ACC112 (cell line): ENCODE results near the gene KCNT2.

ENCODE experiments used
- H2AFZ ChIP-seq: fragments of 200-600 bp; sonication (generic); one replicate; pipeline ENCODE4 v1.6.0; 2017; ENCODE audit warnings: antibody characterized with exemption, low read length; ENCODE audit not compliant: unreplicated experiment
- H3K27ac ChIP-seq: fragments of 200-600 bp; sonication (generic); 2 replicates; pipeline ENCODE4 v1.5.1; 2014; ENCODE audit warnings: low read depth, mild to moderate bottlenecking, antibody characterized with exemption, low read length, moderate library complexity
- H3K27me3 ChIP-seq: fragments of 200-600 bp; sonication (generic); 2 replicates; pipeline ENCODE4 v1.6.1; 2014; ENCODE audit warnings: mild to moderate bottlenecking, antibody characterized with exemption, low read length, moderate library complexity, mixed read lengths; ENCODE audit not compliant: insufficient read depth
- H3K36me3 ChIP-seq: fragments of 200-600 bp; sonication (generic); 2 replicates; pipeline ENCODE4 v1.6.1; 2016; ENCODE audit warnings: mild to moderate bottlenecking, antibody characterized with exemption, low read length, moderate library complexity, mixed read lengths; ENCODE audit not compliant: insufficient read depth
- H3K4me1 ChIP-seq: fragments of 200-600 bp; sonication (generic); one replicate; pipeline ENCODE4 v1.6.1; 2016; ENCODE audit warnings: low read length, mixed read lengths; ENCODE audit not compliant: insufficient read depth, unreplicated experiment, control insufficient read depth
- H3K4me3 ChIP-seq: fragments of 200-600 bp; sonication (generic); 2 replicates; pipeline ENCODE4 v1.5.1; 2014; ENCODE audit warnings: mild to moderate bottlenecking, low read depth, low read length
- H3K79me2 ChIP-seq: fragments of 200-600 bp; sonication (generic); one replicate; pipeline ENCODE4 v1.6.0; 2016; ENCODE audit warnings: low read length; ENCODE audit not compliant: control insufficient read depth, unreplicated experiment, insufficient read depth

The KCNT2 gene

DNA sequence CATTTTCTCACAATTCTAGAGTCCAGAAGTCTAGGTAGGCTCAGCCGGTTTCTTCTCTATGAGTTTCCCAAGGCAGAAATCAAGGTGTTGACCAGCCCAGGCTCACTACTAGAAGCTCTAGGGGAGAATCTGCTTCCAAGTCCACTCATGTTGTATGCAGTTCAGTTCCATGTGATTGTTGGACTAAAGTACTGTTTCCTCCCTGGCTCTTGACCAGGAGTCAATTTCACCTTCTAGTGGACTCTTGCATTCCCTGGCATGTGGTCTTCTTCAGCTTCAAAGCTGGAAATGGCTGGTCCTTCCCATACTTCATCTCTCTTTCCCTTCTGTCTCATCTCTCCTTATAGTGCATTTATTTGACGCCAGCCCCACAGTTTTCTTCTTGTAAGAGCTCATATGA, 153.4 kb downstream of the KCNT2 start:
- no peak overlapping the region for H3K27ac ChIP-seq
- H3K4me3 ChIP-seq: no peak overlapping the region
- no peaks in the 10 kb centered on the region for H3K36me3 ChIP-seq
- H3K4me1 ChIP-seq: no peaks in the 10 kb centered on the region
- no peaks in the 10 kb centered on the region for H3K79me2 ChIP-seq
- no peaks in the 10 kb centered on the region for H3K27me3 ChIP-seq
- H2AFZ ChIP-seq: no peak overlapping the region

DNA sequence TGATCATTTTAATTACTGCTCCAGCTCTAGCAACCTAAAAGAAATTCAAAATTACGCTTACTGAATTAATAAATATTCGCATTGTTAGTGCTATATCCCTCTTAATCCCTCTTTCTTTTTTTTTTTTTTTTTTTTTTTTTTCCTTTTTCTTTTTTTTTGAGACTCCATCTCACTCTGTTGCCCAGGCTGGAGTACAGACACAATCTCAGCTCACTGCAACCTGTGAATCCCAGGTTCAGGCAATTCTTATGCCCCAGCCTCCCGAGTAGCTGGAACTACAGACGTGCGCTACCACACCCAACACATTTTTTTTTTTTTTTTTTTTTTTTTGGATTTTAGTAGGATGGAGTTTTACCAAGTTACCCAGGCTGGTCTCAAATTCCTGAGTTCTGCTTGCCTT, 157.1 kb downstream of the KCNT2 start:
- Histone ChIP-seq H3K4me1 (no peaks in the 10 kb centered on the region), H2AFZ (no peak overlapping the region), H3K27me3 (no peaks in the 10 kb centered on the region), H3K4me3 (no peak overlapping the region), H3K36me3 (no peaks in the 10 kb centered on the region), H3K79me2 (no peaks in the 10 kb centered on the region), H3K27ac (no peak overlapping the region)

DNA sequence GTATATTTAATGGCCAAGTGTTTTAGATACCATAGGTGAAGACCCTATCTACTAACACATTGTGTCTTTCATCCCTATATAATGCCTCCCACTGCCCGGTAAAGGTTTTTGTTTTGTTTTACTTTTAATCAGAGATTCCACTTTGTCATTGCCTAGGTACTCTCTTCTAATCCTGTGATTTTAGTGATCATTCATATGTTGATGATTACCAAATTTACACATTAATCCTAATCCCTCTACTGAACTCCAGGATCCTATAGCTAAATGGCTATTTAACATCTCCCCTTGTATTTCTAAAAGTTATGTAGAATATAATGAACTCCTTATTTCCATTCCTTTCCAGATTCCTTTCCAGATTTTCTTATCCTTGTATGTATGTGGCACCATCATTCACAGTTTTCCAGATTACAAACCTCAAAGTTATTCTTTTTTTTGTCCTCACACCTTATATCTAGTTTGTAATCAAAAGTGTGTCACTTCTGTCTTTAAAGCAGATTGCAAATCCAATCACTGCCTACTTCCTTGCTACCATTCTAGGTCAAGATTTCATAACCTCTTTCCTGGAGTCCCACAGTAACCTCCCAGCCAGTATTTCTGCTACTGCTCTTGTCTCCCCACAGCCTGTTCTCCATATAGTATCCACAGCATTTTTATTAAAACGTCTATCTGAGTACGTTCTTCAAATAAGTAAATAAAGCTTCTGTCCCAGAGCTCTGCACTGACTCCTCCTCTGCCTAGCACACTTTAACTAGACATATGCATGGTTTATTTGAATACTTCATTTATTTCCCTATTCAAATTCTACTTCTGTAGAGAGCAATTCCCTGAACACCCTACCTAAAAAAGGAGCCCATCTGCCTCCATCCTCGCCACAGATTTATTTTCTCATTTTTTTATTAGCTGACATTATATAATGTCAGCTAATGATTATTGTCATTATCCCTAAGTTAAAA, 157.8 kb downstream of the KCNT2 start:
- no peaks in the 10 kb centered on the region for H3K4me1 ChIP-seq
- no peak overlapping the region for H3K4me3 ChIP-seq
- no peak overlapping the region for H2AFZ ChIP-seq
- H3K27me3 ChIP-seq: no peaks in the 10 kb centered on the region
- H3K27ac ChIP-seq: no peak overlapping the region
- no peaks in the 10 kb centered on the region for H3K36me3 ChIP-seq
- H3K79me2 ChIP-seq: no peaks in the 10 kb centered on the region

DNA sequence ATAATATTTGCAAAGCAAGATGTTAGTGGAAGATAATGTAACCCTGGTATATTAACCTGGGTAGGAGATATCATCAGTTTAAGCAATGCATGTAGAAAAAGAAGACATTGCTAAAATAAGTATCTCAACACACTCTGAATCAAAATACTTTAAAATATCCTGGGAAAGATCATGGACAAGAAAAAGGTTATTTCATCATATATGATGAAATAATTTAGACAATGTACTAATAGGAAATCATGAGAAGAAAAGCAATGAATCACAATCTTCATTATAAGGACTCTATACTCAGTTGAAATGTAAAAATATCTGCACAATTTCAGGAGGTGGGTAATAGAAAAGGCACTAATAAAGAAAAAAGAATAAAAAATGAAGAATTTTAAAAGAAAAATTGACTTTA, 158.8 kb downstream of the KCNT2 start:
- H2AFZ ChIP-seq: no peak overlapping the region
- no peak overlapping the region for H3K4me3 ChIP-seq
- no peak overlapping the region for H3K27ac ChIP-seq
- H3K36me3 ChIP-seq: no peaks in the 10 kb centered on the region
- H3K79me2 ChIP-seq: no peaks in the 10 kb centered on the region
- no peaks in the 10 kb centered on the region for H3K27me3 ChIP-seq
- no peaks in the 10 kb centered on the region for H3K4me1 ChIP-seq

DNA sequence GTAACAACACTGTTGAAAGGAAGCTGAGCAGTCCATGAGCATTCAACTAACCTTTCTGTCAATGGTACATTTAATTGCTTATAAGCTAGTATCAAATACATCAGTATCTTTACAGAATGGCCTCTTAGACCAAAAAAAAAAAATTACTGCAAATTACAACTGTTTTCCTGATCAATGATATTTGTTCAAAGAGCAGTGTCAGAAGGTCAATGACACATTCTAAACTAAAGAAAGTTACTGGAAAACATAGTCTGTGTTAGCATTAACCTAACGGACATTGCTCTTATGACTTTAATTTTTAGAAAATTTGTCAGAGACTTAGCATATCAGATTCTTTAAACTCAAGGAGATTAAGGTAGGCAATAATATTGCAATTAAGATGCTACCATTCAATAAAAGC, 162.5 kb downstream of the KCNT2 start:
- Histone ChIP-seq H3K79me2 (no peaks in the 10 kb centered on the region), H3K4me3 (no peak overlapping the region), H3K27ac (no peak overlapping the region), H3K4me1 (no peaks in the 10 kb centered on the region), H2AFZ (no peak overlapping the region), H3K36me3 (no peaks in the 10 kb centered on the region), H3K27me3 (no peaks in the 10 kb centered on the region)

DNA sequence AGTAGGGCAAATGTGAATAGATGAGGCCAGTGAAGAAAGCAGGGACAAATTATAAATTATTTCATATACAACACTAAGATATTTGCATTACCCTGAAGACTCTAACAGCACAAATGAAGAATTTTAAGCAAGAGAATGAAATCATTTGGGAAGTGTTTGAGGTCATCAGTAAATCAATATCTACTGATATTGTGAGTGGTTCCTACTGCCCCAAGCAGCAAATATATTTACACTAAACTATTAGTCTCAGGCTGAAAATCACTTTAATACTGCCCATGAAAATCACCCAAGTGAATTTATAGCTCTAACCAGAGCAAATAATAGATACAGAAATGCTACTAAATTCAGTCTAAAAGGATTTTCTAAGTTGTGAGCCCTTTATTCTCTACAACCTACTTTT, 163.6 kb downstream of the KCNT2 start:
- H3K36me3 ChIP-seq: no peaks in the 10 kb centered on the region
- no peaks in the 10 kb centered on the region for H3K27me3 ChIP-seq
- H3K27ac ChIP-seq: no peak overlapping the region
- no peaks in the 10 kb centered on the region for H3K79me2 ChIP-seq
- no peak overlapping the region for H3K4me3 ChIP-seq
- H3K4me1 ChIP-seq: no peaks in the 10 kb centered on the region
- H2AFZ ChIP-seq: no peak overlapping the region

DNA sequence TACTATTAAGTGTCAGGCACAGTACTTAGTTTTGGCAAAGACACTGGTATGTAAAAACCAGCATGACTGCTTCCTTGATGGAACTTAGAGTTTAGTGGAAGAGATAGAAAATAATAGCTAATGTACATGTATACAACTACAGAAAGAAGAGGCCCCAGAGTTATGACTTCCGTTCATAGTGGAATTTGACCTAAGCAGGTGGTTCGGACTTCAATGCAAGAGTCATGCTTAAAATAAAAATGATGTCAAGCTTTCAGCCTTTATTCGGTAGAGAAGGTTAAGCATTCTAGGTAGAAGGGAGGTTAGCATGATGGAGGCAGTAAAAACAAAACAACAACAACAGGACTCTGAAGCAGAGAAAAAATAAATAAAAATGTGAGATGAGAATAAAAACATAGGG, 165.9 kb downstream of the KCNT2 start:
- Histone ChIP-seq H3K27ac (no peak overlapping the region), H3K79me2 (no peaks in the 10 kb centered on the region), H3K4me3 (no peak overlapping the region), H3K4me1 (no peaks in the 10 kb centered on the region), H3K27me3 (no peaks in the 10 kb centered on the region), H3K36me3 (no peaks in the 10 kb centered on the region), H2AFZ (no peak overlapping the region)

DNA sequence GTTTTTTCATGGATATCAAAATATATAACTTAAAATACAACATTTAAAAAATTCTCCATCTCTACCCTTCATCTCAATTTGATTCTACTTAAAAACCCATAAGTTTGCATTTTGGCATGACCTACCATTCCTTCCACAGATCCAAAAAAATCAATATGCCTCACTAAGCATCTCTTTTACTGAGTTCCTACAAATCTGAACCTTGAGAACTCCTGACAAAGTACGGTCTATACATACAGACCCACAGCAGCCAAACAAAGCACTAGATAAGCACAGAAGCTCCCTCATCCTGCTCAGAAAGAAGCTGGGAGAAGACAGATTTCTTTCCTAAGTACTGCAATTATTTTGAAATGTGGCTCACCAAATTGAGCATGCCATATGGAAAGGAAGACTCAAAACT, 167.5 kb downstream of the KCNT2 start:
- H3K4me1 ChIP-seq: no peaks in the 10 kb centered on the region

DNA sequence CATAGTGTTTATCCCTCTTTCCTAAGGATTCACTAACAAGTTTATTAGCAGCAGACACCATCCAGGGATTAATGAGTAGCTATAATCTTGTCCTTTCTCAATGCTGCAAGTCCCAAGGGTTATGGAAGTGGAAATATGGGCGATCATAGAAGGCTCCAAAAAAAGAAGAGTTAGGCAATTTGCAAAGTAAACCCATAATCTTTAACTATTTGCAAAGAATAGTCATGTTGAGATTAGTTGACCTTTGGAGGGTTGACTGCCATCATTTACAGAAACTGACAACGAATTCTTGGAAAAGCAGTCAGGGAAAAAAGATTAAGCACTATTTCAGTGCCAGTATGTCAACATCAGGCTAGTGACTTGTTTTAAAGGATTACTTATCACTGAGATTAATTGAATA, 169.9 kb downstream of the KCNT2 start:
- H3K27ac ChIP-seq: no peak overlapping the region
- no peaks in the 10 kb centered on the region for H3K36me3 ChIP-seq

More for the DNA sequence above, 167.5 kb downstream of the KCNT2 start:
- no peak overlapping the region for H3K27ac ChIP-seq
- H2AFZ ChIP-seq: no peak overlapping the region
- no peaks in the 10 kb centered on the region for H3K36me3 ChIP-seq
- H3K79me2 ChIP-seq: no peaks in the 10 kb centered on the region
- no peaks in the 10 kb centered on the region for H3K27me3 ChIP-seq
- no peak overlapping the region for H3K4me3 ChIP-seq

DNA sequence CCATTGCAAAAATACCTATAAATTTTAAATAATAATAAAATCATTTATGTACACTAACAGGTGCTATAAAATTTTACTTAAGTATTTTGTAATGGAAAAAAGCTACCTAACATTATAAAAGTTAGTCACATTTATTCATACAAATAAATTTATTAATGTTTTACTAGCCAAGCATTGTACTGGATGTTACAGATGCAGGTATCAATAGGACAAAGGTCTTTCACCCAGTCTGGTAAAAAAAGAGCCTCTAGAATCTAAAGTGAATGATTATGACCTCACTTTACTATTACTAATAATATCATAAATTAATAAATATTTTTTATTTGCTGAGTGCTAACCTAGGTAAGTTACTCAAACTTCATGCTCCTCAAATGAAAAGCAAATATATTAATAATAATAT, 170.6 kb downstream of the KCNT2 start:
- no peaks in the 10 kb centered on the region for H3K27me3 ChIP-seq
- no peak overlapping the region for H3K27ac ChIP-seq
- no peaks in the 10 kb centered on the region for H3K4me1 ChIP-seq
- no peaks in the 10 kb centered on the region for H3K79me2 ChIP-seq
- H3K4me3 ChIP-seq: no peak overlapping the region
- H2AFZ ChIP-seq: no peak overlapping the region
- no peaks in the 10 kb centered on the region for H3K36me3 ChIP-seq

More for the DNA sequence above, 169.9 kb downstream of the KCNT2 start:
- Histone ChIP-seq H3K4me1 (no peaks in the 10 kb centered on the region), H3K27me3 (no peaks in the 10 kb centered on the region), H3K79me2 (no peaks in the 10 kb centered on the region), H3K4me3 (no peak overlapping the region), H2AFZ (no peak overlapping the region)

DNA sequence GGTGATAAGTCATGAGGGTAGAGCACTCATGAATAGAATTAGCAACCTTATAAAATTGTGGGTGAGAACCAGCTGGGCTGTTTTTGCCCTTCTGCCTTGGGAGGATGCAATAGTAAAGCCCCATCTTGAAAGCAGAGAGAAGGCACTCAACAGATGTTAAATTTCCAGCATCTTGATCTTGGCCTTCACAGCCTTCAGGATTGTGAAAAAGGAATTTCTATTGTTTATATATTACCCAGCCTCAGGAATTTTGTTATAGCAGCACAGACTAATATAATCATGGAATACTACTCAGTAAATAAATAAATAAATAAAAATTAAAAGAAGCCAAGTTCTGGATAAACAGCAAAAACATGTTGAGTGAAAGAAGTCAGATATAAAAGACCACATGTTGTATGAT, 175.2 kb downstream of the KCNT2 start:
- no peaks in the 10 kb centered on the region for H3K79me2 ChIP-seq
- H3K4me1 ChIP-seq: no peaks in the 10 kb centered on the region
- no peak overlapping the region for H2AFZ ChIP-seq
- H3K36me3 ChIP-seq: no peaks in the 10 kb centered on the region
- H3K4me3 ChIP-seq: no peak overlapping the region
- no peak overlapping the region for H3K27ac ChIP-seq
- H3K27me3 ChIP-seq: no peaks in the 10 kb centered on the region
